ENCODE data around the gene XRCC4.
"Not testable (repeated sequence)": the region's sequence is repeated elsewhere in the genome, so short reads cannot be mapped to it uniquely, and the experiment has no call there.

The XRCC4 gene

GRCh38 chr5:83184534-83184933 is 107.2 kb downstream of the XRCC4 start:
- no peak for DNase-seq (ENCODE audit: low spot score)

DNA sequence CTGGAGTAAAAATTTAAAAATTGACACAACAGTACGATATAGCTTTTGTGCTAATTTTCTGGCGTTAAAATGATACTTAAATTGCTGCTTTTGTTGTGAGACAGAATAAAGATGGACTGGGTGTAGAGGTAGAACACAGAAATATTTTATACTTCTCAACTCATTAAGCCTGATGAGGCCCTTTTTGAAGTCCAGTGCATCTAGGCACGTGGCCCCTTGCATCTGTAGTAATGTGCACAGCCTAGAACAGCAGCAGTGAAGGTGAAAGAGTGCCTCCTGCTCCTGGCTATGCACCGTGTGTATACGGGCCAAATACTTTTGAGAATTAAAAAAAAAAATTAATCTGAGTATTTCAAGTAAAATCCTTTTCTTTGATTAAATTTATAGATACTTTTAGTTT is 115.6 kb downstream of the XRCC4 start:
- DNase-seq (ENCODE audit: low spot score) = no peak

DNA sequence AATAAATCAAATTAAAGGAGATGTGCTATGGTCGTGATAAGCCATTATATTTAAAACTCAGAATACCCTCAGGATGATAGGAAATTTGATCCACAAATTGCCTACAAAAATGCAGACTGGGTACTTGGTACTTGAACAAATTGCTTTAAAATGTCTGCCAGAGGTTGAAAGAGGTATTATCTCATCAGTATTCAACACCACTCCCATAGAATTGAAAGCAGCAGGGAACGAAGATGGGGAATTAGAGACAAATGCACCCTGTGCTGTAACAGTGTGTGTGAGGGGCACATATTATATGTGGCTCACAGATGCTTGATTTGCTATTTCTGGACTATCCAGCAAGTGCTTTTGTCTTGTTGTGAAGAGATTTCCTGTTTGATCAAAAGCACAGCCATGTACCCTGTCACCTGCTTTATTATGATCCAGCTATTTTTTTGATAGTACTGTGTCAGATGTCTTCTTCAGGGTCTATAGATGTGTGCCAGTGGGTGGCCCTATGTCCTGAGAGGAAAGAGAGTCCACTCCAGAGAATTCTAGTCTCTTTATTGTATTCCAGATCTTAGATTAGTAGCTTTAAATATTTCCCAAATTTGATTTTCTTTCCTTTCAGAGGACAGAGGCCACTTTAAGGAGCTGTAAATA is 120.1 kb downstream of the XRCC4 start:
- DNase-seq (ENCODE audit: low spot score) = no peak

GRCh38 chr5:83199126-83199525 is 121.8 kb downstream of the XRCC4 start:
- DNase-seq (ENCODE audit: low spot score) = no peak

DNA sequence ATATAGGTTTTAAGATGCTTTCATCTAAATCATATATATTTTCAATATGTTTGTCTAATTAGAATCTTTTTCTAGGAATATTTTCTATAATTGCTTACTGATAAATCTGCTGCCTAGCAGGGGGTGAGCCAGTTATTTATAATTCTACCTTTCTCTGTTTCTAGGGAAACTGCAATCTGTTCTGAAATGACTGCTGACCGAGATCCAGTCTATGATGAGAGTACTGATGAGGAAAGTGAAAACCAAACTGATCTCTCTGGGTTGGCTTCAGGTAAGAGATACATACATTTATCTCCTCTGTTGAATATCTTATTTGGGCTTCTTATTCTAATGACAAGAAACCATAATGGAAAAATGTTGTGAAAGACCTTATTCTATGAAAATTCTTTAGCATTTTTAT is 127.3 kb downstream of the XRCC4 start:
- no peak for DNase-seq (ENCODE audit: low spot score)

- DNase-seq (ENCODE audit: low spot score) = no peak
These were observed 132.6 kb downstream of the XRCC4 start for GRCh38 chr5:83209963-83210362.

- no peak for DNase-seq (ENCODE audit: low spot score)
These were observed 141.7 kb downstream of the XRCC4 start for GRCh38 chr5:83219077-83219476.

GRCh38 chr5:83219495-83219894 is 142.1 kb downstream of the XRCC4 start:
- DNase-seq (ENCODE audit: low spot score) = no peak

DNA sequence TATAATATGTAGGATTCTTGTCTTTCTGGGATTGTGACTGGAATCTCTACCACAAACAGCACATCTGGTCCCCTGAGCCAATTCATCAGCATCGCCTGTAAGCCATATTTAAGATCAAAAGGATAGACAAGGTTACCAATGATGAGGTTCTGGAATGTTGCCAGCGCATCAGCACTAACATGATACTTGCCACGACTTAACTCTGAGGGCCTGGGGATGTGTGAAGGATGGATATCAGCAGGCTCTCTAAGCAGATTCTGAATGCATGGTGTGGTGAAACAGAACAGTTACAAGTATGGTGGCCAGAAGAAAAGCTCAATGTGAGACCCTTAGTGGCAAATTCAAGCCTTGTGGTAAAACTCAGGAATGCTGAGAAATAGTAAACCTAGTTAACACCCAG is 143.0 kb downstream of the XRCC4 start:
- DNase-seq (ENCODE audit: low spot score) = no peak

DNA sequence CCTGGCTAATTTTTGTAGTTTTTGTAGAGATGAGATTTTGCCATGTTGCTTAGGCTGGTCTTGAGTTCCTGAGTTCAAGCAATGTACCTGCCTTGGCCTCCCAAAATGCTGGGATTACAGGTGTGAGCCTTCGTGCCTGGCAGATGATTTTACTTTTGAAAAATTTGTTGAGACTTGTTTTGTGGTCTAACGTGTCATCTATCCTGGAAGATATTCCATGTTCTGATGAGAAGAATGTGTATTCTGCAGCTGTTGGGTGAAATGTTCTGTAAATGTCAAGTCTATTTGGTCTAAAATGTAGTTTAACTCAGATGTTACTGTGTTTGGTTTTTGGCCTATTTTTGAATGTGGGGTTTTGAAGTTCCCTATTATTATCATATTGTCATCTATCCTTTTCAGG is 145.6 kb downstream of the XRCC4 start:
- no peak for DNase-seq (ENCODE audit: low spot score)

DNA sequence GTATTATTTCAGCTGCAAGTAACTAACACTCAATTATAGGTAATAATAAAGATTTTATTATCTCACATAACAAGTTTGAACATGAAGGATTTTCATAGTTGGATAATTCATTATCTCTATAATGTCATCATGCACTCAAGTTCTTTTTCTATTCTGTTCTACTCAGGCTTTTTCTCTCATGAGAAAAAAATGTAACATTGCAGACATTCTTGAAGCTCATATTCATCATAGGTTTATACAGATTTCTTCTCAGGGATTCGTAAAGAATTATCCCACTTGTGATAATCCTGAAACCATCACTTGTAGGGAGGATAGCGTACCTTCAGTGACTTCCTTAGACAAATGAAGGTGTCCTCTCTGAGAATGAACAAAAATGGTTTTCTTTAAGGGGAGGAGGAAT is 150.3 kb downstream of the XRCC4 start:
- no peak for DNase-seq (ENCODE audit: low spot score)

DNA sequence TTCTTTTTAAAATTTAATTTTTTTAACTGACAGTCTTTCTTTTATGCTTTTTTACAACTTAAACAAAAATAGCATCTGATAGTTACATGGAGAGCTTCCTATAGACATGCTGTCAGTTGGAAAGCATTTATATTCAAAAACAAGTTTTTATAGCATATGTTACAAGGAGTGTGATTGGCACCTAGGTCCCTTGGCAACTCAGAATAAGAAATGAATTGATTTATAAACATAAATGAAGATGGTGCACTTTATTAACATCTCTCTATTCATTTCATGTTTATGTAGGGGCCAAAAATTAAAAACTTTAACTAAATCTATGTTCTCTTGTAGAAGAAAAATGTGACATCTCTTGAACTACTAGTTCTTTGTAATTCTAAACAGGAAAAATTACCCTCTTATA is 153.2 kb downstream of the XRCC4 start:
- DNase-seq (ENCODE audit: low spot score) = no peak

- no peak for DNase-seq (ENCODE audit: low spot score)
These were observed 167.2 kb downstream of the XRCC4 start for GRCh38 chr5:83244516-83244915.

GRCh38 chr5:83245037-83245436 is 167.7 kb downstream of the XRCC4 start:
- no peak for DNase-seq (ENCODE audit: low spot score)

- no peak for DNase-seq (ENCODE audit: low spot score)
These were observed 168.7 kb downstream of the XRCC4 start for GRCh38 chr5:83246071-83246470.

DNA sequence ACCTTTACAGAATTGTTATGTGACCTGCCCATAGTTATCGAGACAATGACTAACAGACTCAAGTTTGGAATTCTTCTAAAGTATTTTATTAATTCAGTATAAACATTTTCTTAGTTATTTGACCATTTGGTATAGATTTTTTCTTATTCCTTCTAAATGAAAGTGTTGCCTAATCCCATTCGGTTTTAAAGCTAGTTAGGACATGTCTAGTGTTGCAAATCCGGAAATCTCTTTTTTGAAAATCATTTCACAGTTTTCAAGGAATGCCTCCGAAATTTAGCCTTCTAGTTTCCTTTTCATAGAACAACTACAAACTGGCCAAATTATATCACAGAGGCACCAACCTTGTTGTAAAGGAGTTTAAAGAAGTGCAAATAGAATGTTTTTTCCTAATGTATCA is 171.8 kb downstream of the XRCC4 start:
- DNase-seq (ENCODE audit: low spot score) = no peak

- no peak for DNase-seq (ENCODE audit: low spot score)
These were observed 174.5 kb downstream of the XRCC4 start for GRCh38 chr5:83251849-83252248.

DNA sequence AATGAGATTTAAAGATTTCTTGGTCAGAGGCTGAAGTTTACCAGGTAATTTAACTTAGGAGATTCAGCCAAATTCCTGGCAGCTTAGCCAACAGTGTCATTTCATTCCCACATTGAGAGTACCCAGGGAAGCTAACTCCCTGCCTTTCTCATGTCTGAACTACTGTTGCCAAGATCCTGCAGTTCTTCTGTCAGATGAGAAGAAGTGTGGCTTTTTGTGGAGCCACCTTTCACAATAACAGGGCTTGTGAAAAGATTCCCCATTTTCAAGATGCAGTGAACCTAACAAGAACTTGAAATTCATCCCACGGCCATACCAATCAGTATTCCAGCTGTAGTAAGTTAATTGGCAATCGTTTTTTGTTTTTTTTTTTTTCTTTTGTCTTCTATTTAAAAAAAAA is 176.4 kb downstream of the XRCC4 start:
- DNase-seq (ENCODE audit: low spot score) = no peak

- no peak for DNase-seq (ENCODE audit: low spot score)
These were observed 177.9 kb downstream of the XRCC4 start for GRCh38 chr5:83255268-83255667.

DNA sequence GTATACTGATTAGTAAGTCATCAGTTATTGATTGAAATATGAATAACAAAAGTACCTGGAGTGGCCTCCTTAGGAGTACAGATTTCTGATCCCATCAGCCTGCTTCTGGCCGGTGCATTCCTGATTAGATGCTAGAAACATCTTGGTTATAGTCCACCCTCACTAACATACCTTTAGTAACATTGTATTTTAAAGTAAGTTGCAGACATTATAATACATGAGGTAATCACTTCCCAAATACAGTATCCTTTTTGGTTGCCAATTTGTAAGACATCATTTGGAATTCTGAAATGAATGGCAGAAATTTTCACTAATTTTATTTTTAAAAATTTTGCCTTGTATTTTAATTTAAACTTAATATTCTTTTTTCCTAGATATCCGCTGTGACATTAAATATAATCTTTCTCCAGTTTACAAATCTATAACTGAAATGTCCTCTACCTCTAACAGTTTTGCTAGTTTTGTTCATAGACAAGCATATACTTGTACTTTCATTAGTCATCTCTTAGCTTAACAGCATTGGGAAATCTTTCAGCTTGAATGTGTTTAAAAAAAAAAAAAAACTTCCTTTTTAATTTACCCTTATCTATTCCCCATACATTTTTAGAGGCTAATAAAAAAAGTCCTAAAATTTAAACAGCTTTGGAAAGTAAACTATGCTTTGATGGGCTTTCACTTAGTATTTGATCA is 178.9 kb downstream of the XRCC4 start:
- no peak for DNase-seq (ENCODE audit: low spot score)

- not testable (repeated sequence) for DNase-seq (ENCODE audit: low spot score)
These were observed 180.3 kb downstream of the XRCC4 start for GRCh38 chr5:83257684-83258083.

GRCh38 chr5:83265318-83265717 is 188.0 kb downstream of the XRCC4 start:
- DNase-seq (ENCODE audit: low spot score) = peak; percentile 33

GRCh38 chr5:83270311-83270710 is 193.0 kb downstream of the XRCC4 start:
- no peak for DNase-seq (ENCODE audit: low spot score)

DNA sequence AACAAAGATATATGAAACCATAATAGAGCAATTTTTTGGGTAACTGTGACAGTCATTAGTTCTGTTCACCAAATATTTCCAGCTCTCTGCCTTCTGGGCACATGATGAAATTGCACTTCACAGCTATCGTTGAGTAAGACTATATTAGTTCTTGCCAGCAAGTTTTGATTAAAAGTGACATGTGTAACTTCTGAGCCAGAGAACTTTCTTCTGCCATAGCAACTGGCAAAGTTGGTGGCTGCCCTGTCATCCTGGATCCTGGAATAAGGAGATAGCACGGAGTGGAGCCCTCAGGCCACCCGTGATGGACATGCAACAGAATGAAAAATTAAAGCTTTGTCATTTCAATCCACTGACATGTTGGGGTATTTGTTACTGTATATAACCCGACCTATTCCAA is 199.8 kb downstream of the XRCC4 start:
- DNase-seq (ENCODE audit: low spot score) = no peak

Measured in HuH-7 (cell line).